Colonic mucosa (tissue), 4 donors: ENCODE data around the gene LHFPL3. TPM values are rescaled to one million over a fixed set of nuclear protein-coding genes. Genes with fewer than 3 reads are reported as not detected.

ENCODE experiments used
- DNase-seq: peaks from one replicate; pipeline ENCODE4 v3.0.0-alpha.2; 2020
- H3K27ac ChIP-seq: fragments of 200-600 bp; one replicate; pipeline ENCODE4 v1.8.0; 2021
- H3K27me3 ChIP-seq: fragments of 200-600 bp; one replicate; pipeline ENCODE4 v1.8.0; 2021
- H3K36me3 ChIP-seq: fragments of 200-600 bp; one replicate; pipeline ENCODE4 v1.8.0; 2021
- H3K4me1 ChIP-seq: fragments of 200-600 bp; one replicate; pipeline ENCODE4 v1.8.0; 2021; ENCODE audit warnings: mild to moderate bottlenecking
- H3K4me3 ChIP-seq: fragments of 200-600 bp; one replicate; pipeline ENCODE4 v1.8.0; 2021
- H3K9ac ChIP-seq, 2 donors: one replicate each; pipeline ENCODE4 v1.7.0; 2013; ENCODE audit warnings: control low read depth in 2 of 2, low read depth in 2 of 2, low read length in 2 of 2
- H3K9me3 ChIP-seq: fragments of 200-600 bp; one replicate; pipeline ENCODE4 v1.8.0; 2021
- intact Hi-C: fragments of 100-400 bp; cut with DNase I; formaldehyde crosslinking; loops from one replicate; pipeline ENCODE4 v1.14.1; 2022
- total RNA-seq, 2 donors: library from RNA; stranded (reverse); fragmentation: NEBNext Ultra II Directional in 1 of 2; extraction: Animal tissue kit (Norgen Biotek cat#: 25700) in 1 of 2; gene quantifications; one replicate each; pipeline ENCODE4 v1.2.1, GENCODE V29; 2021
- TF ChIP-seq, protein P1 (sequence below): fragments of 200-600 bp; IDR thresholded peaks from one replicate; pipeline ENCODE4 v1.8.0; 2022; ENCODE audit warnings: antibody characterized with exemption, mild to moderate bottlenecking
- donor health status: healthy.
- donor health status: DM: no; HTN: no; CAD: no.
- donor health status: DM: no; HTN: no; CAD: no.

LHFPL3 gene
- total RNA-seq, 2 donors from 2014 or later: 0.12 to 0.27 TPM

- no peak for DNase-seq
- Histone ChIP-seq H3K9me3 (no peaks in the 10 kb centered on the region), H3K4me1 (peaks cover 11% of the 10 kb centered on the region), H3K27ac (peak overlapping the region; percentile 57), H3K27me3 (no peaks in the 10 kb centered on the region), H3K4me3 (no peak overlapping the region), H3K9ac (peak overlapping the region in 1 of 2 donors; percentile 49), H3K36me3 (no peaks in the 10 kb centered on the region)
- TF ChIP-seq, protein P1, sequence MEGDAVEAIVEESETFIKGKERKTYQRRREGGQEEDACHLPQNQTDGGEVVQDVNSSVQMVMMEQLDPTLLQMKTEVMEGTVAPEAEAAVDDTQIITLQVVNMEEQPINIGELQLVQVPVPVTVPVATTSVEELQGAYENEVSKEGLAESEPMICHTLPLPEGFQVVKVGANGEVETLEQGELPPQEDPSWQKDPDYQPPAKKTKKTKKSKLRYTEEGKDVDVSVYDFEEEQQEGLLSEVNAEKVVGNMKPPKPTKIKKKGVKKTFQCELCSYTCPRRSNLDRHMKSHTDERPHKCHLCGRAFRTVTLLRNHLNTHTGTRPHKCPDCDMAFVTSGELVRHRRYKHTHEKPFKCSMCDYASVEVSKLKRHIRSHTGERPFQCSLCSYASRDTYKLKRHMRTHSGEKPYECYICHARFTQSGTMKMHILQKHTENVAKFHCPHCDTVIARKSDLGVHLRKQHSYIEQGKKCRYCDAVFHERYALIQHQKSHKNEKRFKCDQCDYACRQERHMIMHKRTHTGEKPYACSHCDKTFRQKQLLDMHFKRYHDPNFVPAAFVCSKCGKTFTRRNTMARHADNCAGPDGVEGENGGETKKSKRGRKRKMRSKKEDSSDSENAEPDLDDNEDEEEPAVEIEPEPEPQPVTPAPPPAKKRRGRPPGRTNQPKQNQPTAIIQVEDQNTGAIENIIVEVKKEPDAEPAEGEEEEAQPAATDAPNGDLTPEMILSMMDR: no peak
- intact Hi-C loops: no loop called here
Measured at GRCh38 chr7:104926601-104927041, 598.2 kb downstream of the LHFPL3 start.

- TF ChIP-seq, protein P1: no peak
- Histone ChIP-seq H3K4me3 (no peak overlapping the region), H3K4me1 (peaks cover 11% of the 10 kb centered on the region), H3K9ac (peak overlapping the region in 1 of 2 donors; percentile 49), H3K27ac (peak overlapping the region; percentile 57), H3K36me3 (no peaks in the 10 kb centered on the region), H3K27me3 (no peaks in the 10 kb centered on the region), H3K9me3 (no peaks in the 10 kb centered on the region)
- no peak for DNase-seq
- intact Hi-C loops: no loop called here
Measured at GRCh38 chr7:104927055-104927454, 598.7 kb downstream of the LHFPL3 start.

DNA sequence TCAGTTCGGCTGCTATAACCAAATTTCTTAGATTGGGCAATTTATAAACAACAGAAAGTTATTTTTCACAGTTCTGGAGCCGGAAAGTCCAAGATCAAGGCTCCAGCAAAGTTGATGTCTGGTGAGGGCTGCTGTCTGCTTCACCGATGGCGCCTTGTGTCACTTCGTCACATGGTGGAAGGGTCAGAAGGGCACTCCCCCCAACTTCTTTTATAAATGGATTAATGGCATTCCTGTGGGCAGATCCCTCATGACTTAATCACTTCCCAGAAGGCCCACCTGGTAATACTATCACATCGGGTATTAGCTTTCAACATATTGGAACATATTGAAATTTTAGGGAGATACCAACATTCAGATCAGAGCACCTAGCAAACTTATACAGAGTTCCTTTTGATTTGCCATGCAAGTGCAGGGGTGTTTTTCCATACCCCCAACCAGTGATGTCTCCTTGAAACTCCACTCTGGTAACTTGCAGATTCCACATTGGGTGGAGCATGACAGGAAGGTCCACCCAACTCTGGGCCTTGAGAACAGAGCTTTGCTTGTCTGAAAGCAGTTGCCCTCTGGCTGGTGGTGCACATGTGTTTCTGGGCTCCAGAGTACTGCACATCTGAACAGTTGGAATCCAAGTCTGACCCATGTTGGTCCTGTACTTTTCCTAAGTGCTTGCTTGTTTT is 600.5 kb downstream of the LHFPL3 start:
- TF ChIP-seq, protein P1: no peak
- Histone ChIP-seq H3K27me3 (no peaks in the 10 kb centered on the region), H3K9ac (no peak overlapping the region), H3K9me3 (no peaks in the 10 kb centered on the region), H3K4me3 (no peak overlapping the region), H3K27ac (no peak overlapping the region), H3K36me3 (no peaks in the 10 kb centered on the region), H3K4me1 (peaks cover 8% of the 10 kb centered on the region)
- DNase-seq: no peak
- intact Hi-C loops: no loop called here

GRCh38 chr7:104929921-104930320 is 601.5 kb downstream of the LHFPL3 start:
- H3K27ac ChIP-seq: no peak overlapping the region
- intact Hi-C loops: no loop called here
- TF ChIP-seq, protein P1: no peak

DNA sequence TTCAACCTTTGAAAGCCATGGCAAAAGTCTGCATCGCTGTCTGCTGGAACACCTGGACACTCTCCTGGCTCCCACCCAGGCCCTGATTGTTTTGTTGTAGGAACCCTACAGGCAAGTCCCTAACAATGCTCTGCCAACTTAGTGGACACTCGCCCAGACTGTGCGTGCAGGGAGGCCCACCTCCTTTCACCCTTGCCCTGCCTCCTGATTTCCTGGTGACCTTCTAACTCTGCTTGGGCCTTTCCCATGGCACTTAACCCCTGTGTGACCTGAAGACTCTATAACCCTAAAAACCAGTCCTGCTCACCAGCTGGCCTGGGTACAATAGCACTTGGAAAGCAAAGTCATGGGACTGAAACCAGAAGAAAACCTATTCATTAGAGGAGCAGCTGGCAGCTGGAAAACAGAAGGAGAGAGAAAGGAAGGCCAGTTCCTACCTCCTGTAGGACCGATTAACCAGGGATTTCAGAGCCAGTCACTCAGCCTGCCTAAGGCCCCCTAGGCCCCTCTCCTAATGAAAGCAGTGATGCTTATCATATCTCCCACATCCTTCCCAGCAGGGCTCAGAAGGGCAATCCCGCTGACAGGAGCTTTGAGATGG is 602.9 kb downstream of the LHFPL3 start:
- Histone ChIP-seq H3K27ac (peak overlapping the region; percentile 82), H3K9ac (peak overlapping the region; percentile 47 to 81), H3K4me1 (peaks cover 8% of the 10 kb centered on the region), H3K9me3 (no peaks in the 10 kb centered on the region), H3K36me3 (no peaks in the 10 kb centered on the region), H3K27me3 (no peaks in the 10 kb centered on the region), H3K4me3 (no peak overlapping the region)
- DNase-seq: peak; percentile 68
- TF ChIP-seq, protein P1: no peak
- intact Hi-C loops: no loop called here

More at GRCh38 chr7:104929921-104930320, 601.5 kb downstream of the LHFPL3 start:
- Histone ChIP-seq H3K4me1 (peaks cover 8% of the 10 kb centered on the region), H3K27me3 (no peaks in the 10 kb centered on the region), H3K9me3 (no peaks in the 10 kb centered on the region), H3K9ac (peak overlapping the region in 1 of 2 donors; percentile 46), H3K4me3 (no peak overlapping the region), H3K36me3 (no peaks in the 10 kb centered on the region)
- DNase-seq: no peak
